Spleen (tissue), 11 donors: ENCODE data around the gene CALHM2. TPM values are rescaled to one million over a fixed set of nuclear protein-coding genes. Genes with fewer than 3 reads are reported as not detected.

Experiments used
- DNase-seq: peaks from one replicate; pipeline ENCODE4 v3.0.0-alpha.2; 2020
- H3K27ac ChIP-seq, 8 donors: fragments of 200-600 bp; sonication (generic) in 7 of 8; 1 replicate in 4 of 8; 2 replicates in 4 of 8; pipeline versions ENCODE4 v1.5.0 to v1.8.0; 2016 to 2021; ENCODE audit warnings: inconsistent platforms in 4 of 8, mild to moderate bottlenecking in 4 of 8, moderate library complexity in 1 of 8
- H3K27me3 ChIP-seq, 7 donors: fragments of 200-600 bp; sonication (generic) in 6 of 7; replicated peaks in 1 of 7; 1 replicate in 4 of 7; 2 replicates in 3 of 7; pipeline versions ENCODE4 v1.5.0 to v1.8.0; 2016 to 2021; ENCODE audit warnings: inconsistent platforms in 3 of 7, mild to moderate bottlenecking in 1 of 7
- H3K36me3 ChIP-seq, 6 donors: fragments of 200-600 bp; sonication (generic) in 5 of 6; 1 replicate in 4 of 6; 2 replicates in 2 of 6; pipeline versions ENCODE4 v1.5.0 to v1.8.0; 2016 to 2021; ENCODE audit warnings: inconsistent platforms in 2 of 6
- H3K4me1 ChIP-seq, 6 donors: fragments of 200-600 bp; sonication (generic) in 5 of 6; 1 replicate in 3 of 6; 2 replicates in 3 of 6; pipeline versions ENCODE4 v1.5.0 to v1.8.0; 2016 to 2021; ENCODE audit warnings: inconsistent platforms in 3 of 6
- H3K4me3 ChIP-seq, 8 donors: fragments of 200-600 bp; sonication (generic) in 7 of 8; 1 replicate in 4 of 8; 2 replicates in 4 of 8; pipeline versions ENCODE4 v1.5.0 to v1.8.0; 2016 to 2021; ENCODE audit warnings: inconsistent platforms in 4 of 8, mild to moderate bottlenecking in 4 of 8, moderate library complexity in 2 of 8
- H3K9me3 ChIP-seq, 8 donors: fragments of 200-600 bp; sonication (generic) in 7 of 8; 1 replicate in 4 of 8; 2 replicates in 4 of 8; pipeline versions ENCODE4 v1.5.0 to v1.8.0; 2016 to 2021; ENCODE audit warnings: inconsistent platforms in 4 of 8
- CTCF ChIP-seq, 11 experiments: fragments of 200-600 bp in 7 of 11; fragments of 450-650 bp in 4 of 11; sonication (generic) in 4 of 11; IDR thresholded peaks in 8 of 11; conservative IDR thresholded peaks in 3 of 11; 1 replicate in 7 of 11; 2 replicates in 4 of 11; pipeline versions ENCODE4 v1.4.0 to v1.8.0; 2016 to 2021; ENCODE audit warnings: antibody characterized with exemption in 11 of 11, inconsistent platforms in 4 of 11, mild to moderate bottlenecking in 1 of 11
- POLR2A ChIP-seq, 3 donors: fragments of 450-650 bp; IDR thresholded peaks; one replicate each; pipeline ENCODE4 v1.5.1; 2017; ENCODE audit warnings: antibody characterized with exemption in 3 of 3, mild to moderate bottlenecking in 1 of 3
- POLR2AphosphoS5 ChIP-seq, 3 donors: sonication (generic); formaldehyde crosslinking; IDR thresholded peaks; one replicate each; pipeline ENCODE4 v1.5.1; 2017; ENCODE audit warnings: antibody characterized with exemption in 3 of 3
- WGBS, 5 donors: extraction: QIAGEN DNeasy Blood & Tissue Kit in 3 of 5; methylation state at CpG; one replicate each; pipeline versions ENCODE4 v1.1.5 to v1.1.7; 2013 to 2018; 5-methylcytosine and 5-hydroxymethylcytosine counted together
- intact Hi-C: fragments of 100-400 bp; cut with DNase I; formaldehyde crosslinking; loops from one replicate; pipeline ENCODE4 v1.15.0; 2023; ENCODE audit warnings: low total_unique reads
- polyA plus RNA-seq, 3 donors: library from polyadenylated mRNA; stranded (reverse); fragments of 200-250 nt; gene quantifications; one replicate each; pipeline ENCODE4 v1.2.1, GENCODE V29; 2013
- total RNA-seq, 7 donors: library from RNA; depleted of rRNA in 3 of 7; stranded (reverse); fragments of >200 nt in 3 of 7; fragmentation: NEBNext Ultra II Directional in 4 of 7; extraction: Animal tissue kit (Norgen Biotek cat#: 25700) in 4 of 7; gene quantifications; one replicate each; pipeline versions ENCODE4 v1.1.0 to v1.2.1, GENCODE V29; 2016 to 2021
- donor health status: healthy with polysubstance abuse.
- donor health status: DM: no; HTN: no; CAD: no; lungs with moderate emphysema.
- donor health status: DM: no; HTN: no; CAD: no.
- donor health status: Bipolar disorder and iron deficiency.
- donor health status: healthy.
- donor health status: DM: no; HTN: no; CAD: no.
- donor health status: DM: yes; HTN: yes; CAD: no.

CALHM2 gene
- total and polyA plus RNA-seq, 10 donors: 12.6 to 91.6 (median 52.4) TPM

GRCh38 chr10:103441206-103441605, 11.0 kb downstream of the CALHM2 start:
- no peaks in the 10 kb centered on the region for H3K27me3 ChIP-seq
- DNase-seq: no peak
- H3K4me1 ChIP-seq: peaks cover 10 to 33% (median 25%) of the 10 kb centered on the region in 6 donors
- H3K9me3 ChIP-seq: no peaks in the 10 kb centered on the region
- TF ChIP-seq CTCF (IDR thresholded peaks at IDR 0.05 in 8 of 11, conservative IDR thresholded peaks at IDR 0.05 in 3 of 11) (no peak), POLR2A (IDR thresholded peaks at IDR 0.05) (no peak), POLR2AphosphoS5 (IDR thresholded peaks at IDR 0.05) (no peak)
- H3K27ac ChIP-seq: no peak overlapping the region
- intact Hi-C loops: no loop called here
- H3K36me3 ChIP-seq: peaks cover 2 to 100% (median 95%) of the 10 kb centered on the region in 6 donors
- H3K4me3 ChIP-seq: no peak overlapping the region
- 95 to 99% (median 97%) methylated on average over 8 of the region's 8 CpGs for WGBS, 5 donors

- no peak overlapping the region for H3K4me3 ChIP-seq
- WGBS, 5 donors: 94 to 97% (median 95%) methylated on average over 14 of the region's 14 CpGs
- intact Hi-C loops: no loop called here
- TF ChIP-seq POLR2AphosphoS5 (IDR thresholded peaks at IDR 0.05) (peak in 2 of 3 donors; percentile 21 to 44), CTCF (IDR thresholded peaks at IDR 0.05 in 8 of 11, conservative IDR thresholded peaks at IDR 0.05 in 3 of 11) (no peak)
- H3K27ac ChIP-seq: no peak overlapping the region
- H3K9me3 ChIP-seq: no peaks in the 10 kb centered on the region
- no peaks in the 10 kb centered on the region for H3K27me3 ChIP-seq
- DNase-seq: no peak
- H3K36me3 ChIP-seq: peaks cover 2 to 100% (median 94%) of the 10 kb centered on the region in 6 donors
- H3K4me1 ChIP-seq: peaks cover 7 to 25% (median 17%) of the 10 kb centered on the region in 6 donors
Observed at GRCh38 chr10:103440416-103440815, 11.8 kb downstream of the CALHM2 start.

GRCh38 chr10:103439776-103440175, 12.4 kb downstream of the CALHM2 start:
- DNase-seq: no peak
- intact Hi-C loops: no loop called here
- Histone ChIP-seq H3K4me3 (no peak overlapping the region), H3K27me3 (no peaks in the 10 kb centered on the region), H3K9me3 (no peaks in the 10 kb centered on the region), H3K36me3 (peaks cover 2 to 100% (median 91%) of the 10 kb centered on the region in 6 donors), H3K4me1 (peaks cover 4 to 18% (median 11%) of the 10 kb centered on the region in 6 donors), H3K27ac (no peak overlapping the region)
- 92 to 97% (median 95%) methylated on average over 4 of the region's 4 CpGs for WGBS, 5 donors
- no peak for TF ChIP-seq CTCF (IDR thresholded peaks at IDR 0.05 in 8 of 11, conservative IDR thresholded peaks at IDR 0.05 in 3 of 11)
- no peak for TF ChIP-seq POLR2A (IDR thresholded peaks at IDR 0.05)
- TF ChIP-seq POLR2AphosphoS5 (IDR thresholded peaks at IDR 0.05): no peak

GRCh38 chr10:103433858-103434257, 18.3 kb downstream of the CALHM2 start:
- no peak for TF ChIP-seq POLR2AphosphoS5 (IDR thresholded peaks at IDR 0.05)
- TF ChIP-seq POLR2A (IDR thresholded peaks at IDR 0.05): no peak
- TF ChIP-seq CTCF (IDR thresholded peaks at IDR 0.05 in 8 of 11, conservative IDR thresholded peaks at IDR 0.05 in 3 of 11): no peak
- peaks cover 0 to 100% (median 79%) of the 10 kb centered on the region in 6 donors for H3K36me3 ChIP-seq
- DNase-seq: no peak

More at GRCh38 chr10:103433858-103434257, 18.3 kb downstream of the CALHM2 start:
- Histone ChIP-seq H3K27me3 (no peaks in the 10 kb centered on the region), H3K4me3 (no peak overlapping the region), H3K4me1 (peaks cover 0 to 14% (median 5%) of the 10 kb centered on the region in 6 donors), H3K27ac (no peak overlapping the region), H3K9me3 (no peaks in the 10 kb centered on the region)
- WGBS, 5 donors: 43 to 76% (median 59%) methylated on average over 2 of the region's 2 CpGs
- intact Hi-C loops: no loop called here
